Erythroblast (primary cell): ENCODE data around the gene PTPRD.

Source experiments
- GATA1 ChIP-seq: IDR thresholded peaks from 2 replicates; pipeline ENCODE4 v1.6.1; 2011; ENCODE audit warnings: low read depth, mild to moderate bottlenecking, control low read depth, low read length, moderate library complexity
- POLR2A ChIP-seq: IDR thresholded peaks from 2 replicates; pipeline ENCODE4 v1.6.1; 2011; ENCODE audit warnings: mild to moderate bottlenecking, low read length

DNA sequence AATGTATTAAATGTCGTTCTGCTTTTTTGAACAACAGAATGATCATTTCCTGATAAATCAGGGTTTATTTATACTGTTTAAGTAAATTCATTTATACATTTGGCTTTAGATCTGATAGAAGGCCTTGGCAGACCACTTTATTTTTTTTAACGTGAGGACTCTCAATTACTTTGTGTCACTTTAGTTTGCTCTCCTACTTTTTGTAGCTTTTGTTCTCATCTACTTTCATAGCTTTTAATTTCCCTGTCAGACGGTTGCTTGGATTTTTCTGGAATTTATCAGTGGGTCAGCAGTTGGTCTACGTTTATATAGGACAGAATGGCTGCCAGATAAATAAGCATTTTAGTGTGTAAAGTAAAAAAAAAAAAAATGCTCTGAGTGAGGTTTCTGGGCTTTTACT is 1910.9 kb downstream of the PTPRD start:
- TF ChIP-seq POLR2A (no peak), GATA1 (no peak)
